Measurements from ENCODE around the gene CCDC146.
"Not testable (repeated sequence)": the region's sequence is repeated elsewhere in the genome, so short reads cannot be mapped to it uniquely, and the experiment has no call there.

The CCDC146 gene

DNA sequence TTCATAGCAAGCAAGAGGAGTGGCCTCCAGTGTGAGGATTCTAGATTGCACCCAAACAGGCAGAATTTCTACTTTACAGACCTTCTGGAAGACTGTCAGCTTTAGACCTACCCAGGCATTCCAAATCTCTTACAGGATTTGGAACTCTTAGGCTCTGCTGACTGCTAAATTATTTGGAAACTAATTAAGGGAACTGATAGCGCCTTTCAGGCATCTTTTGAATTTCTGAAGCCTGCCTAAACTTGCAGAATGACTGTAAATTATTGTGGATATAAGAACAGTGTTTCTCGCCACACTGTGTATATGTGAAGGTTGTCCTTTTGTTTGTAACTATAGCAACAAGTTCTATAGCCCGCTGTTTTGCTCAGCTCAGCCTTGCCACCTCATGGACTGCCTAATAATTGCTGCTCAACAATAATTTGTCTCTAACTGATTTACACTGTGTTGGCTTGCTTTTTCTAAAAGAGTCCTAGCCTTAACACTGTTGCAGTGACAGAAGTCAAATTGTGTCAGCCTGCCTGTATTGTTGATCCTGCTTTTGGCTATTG lies 32.6 kb downstream of the CCDC146 start:
- DNase-seq: not testable (repeated sequence)

DNA sequence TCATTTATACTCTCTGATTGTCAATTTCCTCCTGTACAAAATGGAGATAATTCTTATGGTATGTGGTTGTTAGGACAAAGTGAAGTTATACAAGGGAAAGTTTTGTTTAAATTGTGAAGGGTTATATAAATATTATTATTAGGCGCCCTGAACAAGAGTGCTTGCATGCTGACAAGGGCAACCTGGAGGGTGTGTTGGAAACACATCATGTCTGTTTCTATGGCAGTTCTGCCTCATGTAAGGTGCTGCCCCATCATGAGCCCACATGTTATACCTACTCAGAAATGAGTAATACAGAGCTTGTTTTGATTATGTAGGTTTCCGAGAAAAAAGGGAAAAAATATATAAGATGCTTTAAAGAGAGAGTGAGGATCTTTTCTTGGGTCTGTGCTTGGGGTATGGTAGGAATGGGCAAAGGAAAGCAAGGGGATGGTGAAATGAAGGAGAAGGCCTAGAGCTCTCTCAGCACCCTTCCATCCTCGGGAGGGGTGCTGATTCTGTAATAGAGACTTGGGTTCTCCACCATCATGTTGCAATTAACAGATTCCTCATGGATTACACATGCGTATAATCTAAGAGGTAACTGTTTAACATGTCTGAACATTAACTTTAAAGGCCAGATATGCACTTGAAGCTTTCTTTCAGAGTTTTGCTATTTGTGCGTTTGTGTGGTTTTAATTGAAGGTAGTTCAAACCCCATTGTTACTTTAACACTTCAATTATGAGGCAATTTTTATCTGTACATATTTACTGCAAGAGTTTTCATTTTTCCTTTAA lies 33.4 kb downstream of the CCDC146 start:
- not testable (repeated sequence) for DNase-seq

DNA sequence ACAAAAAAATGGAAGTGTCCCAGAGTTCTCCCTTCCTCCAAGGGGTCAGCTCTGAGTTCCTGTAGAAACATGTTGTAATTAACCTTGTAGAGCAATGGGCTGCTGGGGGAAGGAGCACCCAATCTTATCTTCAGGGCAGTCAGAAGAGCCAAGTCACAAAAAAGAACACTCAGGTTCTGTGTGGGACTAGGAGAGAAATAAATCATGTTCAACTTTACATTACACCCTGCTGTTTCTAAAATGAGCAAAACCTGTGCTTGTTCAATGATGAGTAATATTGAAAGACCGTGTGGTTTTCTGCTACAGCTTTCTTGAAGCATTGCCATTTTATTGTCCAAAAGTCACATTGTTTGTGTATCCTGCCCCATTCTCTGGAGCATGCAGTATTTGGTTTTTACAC lies 34.6 kb downstream of the CCDC146 start:
- DNase-seq: not testable (repeated sequence)

DNA sequence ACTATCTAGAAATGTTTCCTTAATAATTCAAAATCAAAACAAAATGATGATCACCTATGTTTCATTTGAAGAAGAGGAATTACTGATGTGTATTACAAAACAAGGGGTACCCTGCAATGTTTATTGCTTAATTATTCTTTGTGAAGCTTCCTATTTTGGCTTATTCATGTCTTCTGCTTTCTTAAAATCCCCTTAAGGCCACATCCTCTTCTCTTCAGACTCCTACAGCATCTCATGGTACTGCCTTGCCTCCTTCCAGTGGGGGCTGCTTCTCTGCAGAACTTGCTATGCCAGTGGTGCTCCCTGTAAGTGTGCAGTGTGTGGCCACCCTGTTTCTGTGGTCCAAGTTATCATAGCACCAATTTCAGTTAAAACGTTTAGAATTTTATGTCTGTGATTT lies 35.0 kb downstream of the CCDC146 start:
- DNase-seq: no peak

DNA sequence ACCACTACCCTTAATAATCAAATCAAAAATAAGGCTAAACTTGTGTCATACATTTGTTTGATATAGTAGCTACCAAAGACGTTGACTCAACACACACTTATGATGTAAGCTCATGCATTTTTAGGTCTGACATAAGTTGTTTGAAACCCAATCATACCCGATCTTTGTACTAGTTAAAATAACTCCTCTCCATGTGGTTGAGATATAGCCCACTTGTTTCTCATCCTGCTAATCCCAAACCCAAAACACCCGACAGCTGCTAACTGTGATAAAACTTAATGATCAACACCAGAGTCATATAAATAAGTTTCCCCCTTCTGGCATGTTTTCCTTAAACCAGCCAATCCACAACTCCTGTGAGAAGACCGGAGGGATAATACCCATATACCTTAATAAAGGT lies 48.7 kb downstream of the CCDC146 start:
- DNase-seq: not testable (repeated sequence)

DNA sequence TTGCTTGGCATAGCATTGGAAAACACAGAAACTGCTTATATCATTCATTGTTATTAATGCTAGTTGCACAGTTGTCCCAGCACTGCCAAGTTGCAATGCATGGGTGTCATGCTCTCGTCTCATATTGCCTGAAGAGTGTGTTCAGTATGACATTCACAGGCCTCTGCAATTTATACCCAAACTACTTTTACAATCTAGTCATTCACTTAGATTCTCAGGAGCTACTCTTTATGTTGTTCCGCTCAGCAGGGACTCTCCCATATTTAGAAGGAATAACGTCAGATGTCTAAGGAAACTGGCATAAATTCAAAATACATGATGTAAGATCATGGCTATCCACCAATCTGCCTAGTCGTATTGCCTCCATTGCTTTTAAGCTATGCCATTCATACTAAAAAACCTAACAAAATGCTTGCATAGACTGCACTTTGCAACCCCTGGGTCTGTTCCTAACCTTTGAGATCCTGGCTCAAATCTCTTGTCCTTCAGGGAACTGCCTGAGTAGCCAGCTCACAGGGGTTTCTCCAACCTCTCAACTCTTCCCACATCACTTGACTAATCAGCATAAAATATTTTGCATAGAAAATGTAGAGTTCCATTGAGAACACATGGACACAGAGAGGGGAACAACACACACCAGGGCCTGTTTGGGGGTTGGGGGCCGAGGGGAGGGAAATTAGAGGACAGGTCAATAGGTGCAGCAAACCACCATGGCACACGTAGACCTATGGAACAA lies 50.2 kb downstream of the CCDC146 start:
- DNase-seq: not testable (repeated sequence)

DNA sequence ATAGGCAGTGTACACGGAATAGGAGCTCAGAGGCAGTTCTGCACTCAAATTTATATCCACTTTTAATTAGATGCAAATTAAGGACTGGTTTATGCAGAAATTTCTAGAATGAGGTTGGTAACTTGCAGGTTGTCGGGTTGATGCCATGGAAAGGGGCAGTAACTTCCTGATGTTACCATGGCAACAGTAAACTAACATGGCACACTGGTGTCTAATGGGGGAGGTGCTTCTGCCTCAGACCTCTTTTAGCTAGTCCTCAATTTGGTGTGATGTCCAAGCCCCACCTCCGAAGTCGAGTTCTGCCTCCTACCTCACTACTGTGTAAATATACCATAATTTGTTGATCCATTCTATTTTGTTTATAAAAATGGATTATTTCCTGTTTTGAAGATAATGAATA lies 52.0 kb downstream of the CCDC146 start:
- DNase-seq: not testable (repeated sequence)

DNA sequence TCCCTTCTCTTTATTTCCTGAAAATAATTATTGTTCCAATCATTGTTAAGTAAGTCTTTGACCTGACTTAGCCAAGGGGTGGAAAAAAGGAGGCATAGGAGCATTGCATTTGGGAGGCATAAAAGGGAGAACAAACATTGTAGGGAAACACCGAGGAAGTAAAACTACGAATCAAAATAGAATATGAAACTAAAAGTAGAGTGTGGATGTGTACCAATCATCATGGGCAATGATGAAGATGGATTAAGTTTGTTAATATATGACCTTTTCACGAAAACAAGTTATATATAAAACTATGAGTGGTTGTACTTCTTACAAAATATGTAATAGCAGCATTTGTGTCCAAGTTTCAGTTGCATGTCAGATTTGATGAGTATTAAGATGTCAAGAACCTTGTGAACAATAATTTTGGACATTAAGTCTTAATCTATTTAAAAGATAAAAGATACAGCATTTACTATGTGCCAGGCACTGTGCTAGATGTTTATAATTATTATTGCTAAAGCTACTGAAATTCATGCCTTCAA lies 52.9 kb downstream of the CCDC146 start:
- DNase-seq: not testable (repeated sequence)

DNA sequence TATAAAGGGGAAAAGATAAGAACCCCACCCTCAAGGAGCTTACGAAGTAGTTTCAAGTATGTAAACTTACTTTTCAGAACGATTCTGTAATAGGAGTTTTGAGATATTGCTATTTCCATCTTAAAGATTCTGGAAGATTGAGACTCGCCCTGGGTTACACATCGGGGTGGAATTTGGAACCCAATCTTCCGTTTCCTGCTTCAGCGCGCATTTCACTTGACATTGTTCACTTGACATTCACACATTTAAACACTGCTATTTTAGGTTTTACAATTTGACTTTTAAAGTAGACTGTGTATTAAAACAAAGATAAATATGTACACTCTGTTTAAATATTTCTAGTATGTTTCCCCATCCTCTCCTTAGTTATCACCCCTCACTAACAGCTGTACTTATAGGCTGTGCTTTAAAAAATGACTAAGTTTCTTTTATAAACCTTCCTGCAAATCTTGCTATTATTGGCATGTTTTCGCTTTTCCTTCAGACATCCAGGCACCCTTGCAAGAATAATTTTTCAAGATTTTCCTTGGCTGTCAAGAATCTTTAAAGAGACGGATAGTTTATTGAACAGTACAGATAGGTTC lies 55.0 kb downstream of the CCDC146 start:
- not testable (repeated sequence) for DNase-seq

DNA sequence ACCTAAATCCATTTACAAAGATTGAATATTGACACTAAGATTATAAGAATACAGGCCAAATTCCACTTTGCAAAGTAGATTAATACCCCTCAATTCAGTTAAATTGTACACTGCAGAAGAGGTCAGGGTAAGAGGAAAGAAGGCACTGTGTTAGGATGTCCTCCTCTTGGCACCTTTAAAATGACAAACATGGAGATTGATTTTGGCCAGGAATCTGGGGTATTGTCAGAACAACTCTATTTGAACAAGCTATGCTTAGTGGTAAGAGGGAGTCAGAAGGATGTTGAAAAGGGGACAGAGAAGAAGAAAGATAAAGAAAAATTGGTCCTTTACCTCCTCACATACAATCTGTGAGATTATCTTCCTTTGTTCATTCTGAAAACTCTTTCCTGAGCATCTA lies 55.6 kb downstream of the CCDC146 start:
- not testable (repeated sequence) for DNase-seq

DNA sequence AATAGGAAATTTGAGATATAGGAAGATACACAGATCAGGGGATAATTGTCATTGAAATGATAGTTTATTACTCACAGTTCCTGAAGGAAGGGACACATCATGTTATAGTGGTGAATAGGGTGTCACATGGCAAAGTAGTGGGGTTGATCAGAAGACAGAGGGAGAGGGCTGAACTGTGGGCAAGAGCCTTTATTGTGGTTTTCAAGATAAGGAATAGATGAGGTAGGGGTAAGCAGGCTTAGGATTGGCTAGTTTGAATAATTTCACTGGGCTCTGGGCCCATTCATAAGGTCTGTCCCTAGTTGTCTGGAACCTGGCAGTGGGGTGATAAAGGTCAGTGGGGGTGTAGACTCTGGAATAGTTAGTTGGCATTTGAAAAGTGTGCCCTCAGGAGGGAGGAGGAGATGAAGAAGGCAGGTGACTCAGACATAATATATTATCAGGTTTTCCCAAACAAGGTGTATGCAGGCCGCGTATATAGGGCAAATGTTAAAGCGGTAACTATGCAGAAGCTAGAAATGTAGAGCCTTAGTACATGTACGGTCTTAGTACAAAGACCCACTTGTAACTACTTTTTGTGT lies 58.7 kb downstream of the CCDC146 start:
- DNase-seq: no peak

DNA sequence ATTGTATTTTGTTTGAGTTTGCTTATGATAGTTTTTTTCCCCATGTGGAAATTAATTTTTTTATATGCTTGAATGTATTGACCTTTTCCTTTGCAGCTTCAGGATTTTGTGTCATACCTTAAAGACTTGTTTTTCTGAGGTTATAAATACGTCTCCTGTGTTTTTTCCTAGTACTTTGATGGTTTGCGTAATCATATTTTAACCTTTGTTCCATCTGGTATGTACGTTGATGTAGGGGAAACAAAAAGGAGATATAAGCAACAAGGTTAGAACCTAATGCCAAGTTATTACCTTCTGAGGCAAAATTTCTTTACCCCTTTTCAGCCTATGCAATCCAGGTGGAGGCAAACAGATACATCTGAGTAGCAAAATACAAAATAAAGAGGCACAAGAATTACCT lies 59.3 kb downstream of the CCDC146 start:
- no peak for DNase-seq

DNA sequence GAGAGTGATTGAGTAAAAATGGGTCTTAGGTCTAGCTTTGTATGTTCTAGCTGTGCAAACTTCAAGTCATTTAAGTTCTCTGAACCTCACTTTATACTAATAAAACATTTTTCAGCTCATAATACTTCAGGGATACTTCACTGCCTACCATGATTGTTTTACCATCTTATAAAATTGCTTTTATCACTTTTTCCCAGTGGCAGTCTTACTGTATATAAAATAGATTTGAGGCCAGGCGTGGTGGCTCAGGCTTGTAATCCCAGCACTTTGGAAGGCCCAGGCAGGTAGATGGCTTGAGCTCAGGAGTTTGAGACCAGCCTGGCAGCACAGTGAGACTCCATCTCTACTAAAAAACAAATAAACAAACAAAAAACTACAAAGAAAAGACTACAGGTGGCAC lies 59.8 kb downstream of the CCDC146 start:
- DNase-seq: no peak

DNA sequence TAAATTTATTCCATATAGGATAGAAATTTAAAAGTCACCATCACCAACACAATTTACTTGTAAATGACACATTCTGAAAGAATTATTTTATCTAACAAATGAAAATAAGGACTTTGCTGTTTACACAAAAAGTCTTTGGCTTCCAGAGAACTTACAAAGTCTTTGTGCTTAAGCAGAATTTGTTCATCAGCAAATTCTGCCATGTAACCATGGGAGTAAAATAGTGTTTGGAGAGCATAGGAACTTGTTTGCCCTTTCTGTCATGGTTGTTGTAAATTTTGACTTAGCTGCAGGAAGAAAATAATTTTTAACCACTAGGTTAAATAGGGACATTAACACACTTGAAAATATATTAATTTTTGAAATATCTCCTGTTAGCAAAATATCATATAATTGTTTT lies 62.0 kb downstream of the CCDC146 start:
- DNase-seq: no peak

DNA sequence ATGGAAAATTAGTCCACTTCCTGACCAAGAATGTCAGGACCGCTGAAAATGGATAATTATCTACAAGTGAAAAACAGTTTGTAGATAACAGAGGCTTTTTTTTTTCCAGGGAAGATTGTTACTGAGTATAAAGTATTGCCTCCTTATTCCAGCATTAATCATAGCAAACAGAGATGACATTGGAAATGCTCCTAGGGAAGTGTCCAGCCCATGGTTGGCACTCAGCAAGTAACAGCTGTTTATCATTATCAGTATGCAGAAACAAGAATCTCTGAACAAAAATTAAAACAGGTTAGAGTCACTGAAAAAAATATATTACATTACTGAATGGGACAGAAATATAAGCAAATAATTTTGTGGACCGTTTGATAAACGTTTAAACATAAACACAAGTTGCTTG lies 62.6 kb downstream of the CCDC146 start:
- DNase-seq: no peak

DNA sequence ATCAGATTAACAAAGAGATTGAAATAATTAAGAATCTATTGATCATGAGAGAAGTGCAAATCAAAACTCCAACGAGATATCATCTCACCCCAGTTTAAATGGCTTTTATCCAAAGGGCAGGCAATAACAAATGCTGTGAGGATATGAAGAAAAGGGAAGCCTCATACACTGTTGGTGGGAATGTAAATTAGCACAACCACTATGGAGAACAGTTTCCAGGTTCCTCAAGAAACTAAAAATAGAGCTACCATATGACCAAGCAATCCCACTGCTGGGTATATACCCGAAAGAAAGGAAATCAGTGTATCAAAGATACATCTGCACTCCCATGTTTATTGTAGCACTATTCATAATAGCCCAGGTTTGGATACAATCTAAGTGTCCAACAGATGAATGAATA lies 63.5 kb downstream of the CCDC146 start:
- DNase-seq: no peak

DNA sequence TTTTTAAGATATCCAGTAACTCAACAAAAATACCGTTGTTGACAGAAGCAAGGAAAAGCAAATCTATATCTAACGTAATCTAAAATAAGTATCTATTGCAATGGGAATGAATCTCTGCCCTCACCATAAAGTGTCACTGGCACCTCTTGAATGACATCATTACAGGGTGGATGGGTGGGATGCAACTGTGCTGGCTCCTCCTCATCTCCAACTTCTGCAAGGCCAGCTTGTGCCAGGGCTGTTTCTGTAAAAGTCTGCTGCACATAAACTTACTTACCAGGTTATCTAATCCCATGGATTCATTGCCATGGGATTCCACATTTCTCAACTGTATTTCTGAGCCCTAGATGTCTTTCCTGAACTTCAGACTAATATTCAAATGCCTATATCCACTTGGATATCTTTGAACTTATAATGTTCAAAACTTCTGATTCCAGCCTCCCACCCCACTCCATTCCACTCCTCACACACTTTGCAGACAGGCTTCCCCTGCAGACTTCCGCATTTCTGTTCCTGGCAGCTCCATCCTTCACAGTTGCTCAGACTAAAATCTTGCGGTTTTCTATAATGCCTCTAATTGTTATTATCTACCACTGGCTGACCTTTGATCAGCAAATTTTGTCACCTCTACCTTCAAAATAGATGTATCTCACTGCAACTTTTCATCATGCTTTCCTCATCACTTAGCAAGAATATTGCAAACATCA lies 66.5 kb downstream of the CCDC146 start:
- no peak for DNase-seq

DNA sequence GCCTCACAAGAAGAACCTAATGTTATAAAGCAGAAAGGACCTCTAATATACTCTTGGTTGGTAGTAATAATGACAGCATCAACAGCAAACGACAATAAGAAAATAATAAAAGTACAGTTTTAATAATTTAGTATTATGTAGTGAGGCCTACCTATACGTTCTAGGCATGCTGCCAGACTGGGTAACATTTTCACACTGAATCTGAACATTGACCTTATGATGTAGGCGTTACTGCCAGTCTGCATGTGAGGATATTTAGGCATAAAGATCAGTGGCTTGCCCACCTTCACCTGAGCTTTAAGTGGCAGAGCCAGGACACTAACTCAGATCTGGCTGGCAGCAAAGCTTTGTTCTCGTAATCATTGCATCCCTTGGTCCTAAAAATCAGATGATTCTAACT lies 74.7 kb downstream of the CCDC146 start:
- DNase-seq: no peak

DNA sequence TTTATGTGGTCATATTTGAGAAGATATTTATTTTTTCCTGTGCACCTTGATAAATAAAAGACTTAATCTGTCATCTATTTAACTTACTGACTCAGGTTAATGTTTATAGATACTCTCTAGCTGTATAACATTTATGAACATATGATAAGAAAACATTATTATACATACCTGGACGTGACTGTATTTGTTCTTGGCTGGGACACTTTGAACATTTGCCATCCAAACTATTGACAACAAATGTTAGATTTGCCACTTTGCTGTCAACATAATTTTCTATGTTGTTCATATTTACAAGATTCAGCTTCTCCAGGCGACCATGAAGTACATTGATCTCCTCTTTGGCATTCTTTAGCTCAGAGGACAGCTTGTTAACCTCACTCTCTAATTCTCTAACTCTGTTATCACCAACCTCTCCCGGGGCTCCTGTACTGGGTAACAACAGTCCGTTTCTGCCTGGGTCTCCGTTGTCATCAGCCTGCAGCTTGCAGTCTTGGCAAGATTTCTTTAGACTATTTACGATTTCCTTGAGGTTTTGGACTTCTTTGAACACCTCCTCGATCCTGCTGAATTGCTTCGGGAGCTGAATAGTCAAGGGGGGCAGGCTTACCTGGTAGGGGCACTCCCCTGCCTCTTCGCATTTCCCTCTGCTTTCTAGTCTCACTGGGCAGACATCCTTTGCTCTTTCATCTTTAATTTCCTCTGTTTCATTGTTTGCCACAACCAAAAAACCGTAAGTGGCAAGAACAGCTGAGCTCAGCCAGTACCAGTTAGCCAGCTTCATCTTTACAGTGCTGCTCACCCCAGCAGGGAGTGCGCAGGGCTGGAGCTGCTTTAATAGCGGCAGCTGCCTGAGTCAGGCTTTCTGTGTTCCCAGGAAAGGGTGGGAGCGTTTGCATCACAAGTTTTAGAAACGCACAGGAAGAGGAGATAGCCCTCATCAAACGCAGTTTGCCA lies 76.9 kb downstream of the CCDC146 start, which contains the start of gene FGL2:
FGL2 (minus strand) TSS at position 807 of the 954 bp plus-strand sequence; CDS start at position 781, 26 bp downstream.
- no peak for DNase-seq

DNA sequence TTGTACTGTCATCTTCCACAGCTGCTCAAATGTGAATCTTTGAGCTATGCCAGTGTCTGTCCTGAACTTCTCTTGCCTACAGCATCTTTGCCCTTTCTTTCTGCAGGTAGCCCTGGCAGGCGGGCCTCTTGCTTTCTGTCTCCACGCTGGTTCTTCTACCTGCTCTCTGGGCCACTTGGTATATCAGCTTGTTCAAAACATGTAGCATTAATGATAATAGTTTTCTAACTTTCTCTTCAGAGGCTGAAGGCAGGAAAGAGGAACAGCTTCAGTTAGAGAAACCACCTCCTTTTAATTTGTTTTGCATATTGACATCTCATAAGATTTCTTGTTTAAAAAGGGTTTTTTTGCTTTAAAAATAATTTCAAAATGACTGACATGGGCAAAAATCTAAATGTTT lies 78.1 kb downstream of the CCDC146 start:
- DNase-seq: no peak

DNA sequence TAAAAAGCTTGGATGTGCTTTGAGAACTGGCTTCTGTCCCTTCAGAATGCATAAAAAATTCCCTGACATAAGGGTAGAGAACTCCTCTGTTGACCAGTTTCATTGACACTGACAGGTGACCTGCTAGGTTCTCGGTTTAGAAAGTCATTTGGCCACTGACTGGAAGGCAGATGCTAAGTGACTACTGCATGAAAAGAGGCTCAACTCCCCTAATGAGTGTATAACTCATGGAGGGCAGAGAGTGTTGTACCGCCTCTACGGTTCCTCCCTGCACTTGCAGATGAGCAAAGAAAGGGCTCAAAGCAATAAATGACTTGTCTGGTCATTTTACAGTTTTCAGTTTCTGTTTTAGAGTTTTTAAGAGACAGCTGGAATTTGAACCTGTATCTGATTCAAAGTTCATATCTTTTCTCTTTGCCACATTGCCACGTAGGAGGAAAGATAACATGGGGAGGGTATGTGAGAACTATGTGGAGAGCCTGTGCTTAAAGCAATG lies 80.1 kb downstream of the CCDC146 start:
- no peak for DNase-seq

Measured in NCI-H1436 (cell line).